WERI-Rb-1 (cell line): ENCODE results near the gene FAH.

ENCODE experiments used
- DNase-seq: peaks from one replicate; pipeline ENCODE4 v3.0.0-alpha.2; 2020
- H3K27ac ChIP-seq: fragments of 250-450 bp; sonication (Bioruptor Pico); 2 replicates; pipeline ENCODE4 v1.5.1; 2020; ENCODE audit warnings: mild to moderate bottlenecking, moderate library complexity
- H3K27me3 ChIP-seq: fragments of 250-450 bp; sonication (Bioruptor Pico); 2 replicates; pipeline ENCODE4 v1.5.1; 2021; ENCODE audit warnings: mild to moderate bottlenecking, low read depth, moderate library complexity; ENCODE audit not compliant: insufficient read depth, severe bottlenecking
- H3K36me3 ChIP-seq: fragments of 250-450 bp; sonication (Bioruptor Pico); 2 replicates; pipeline ENCODE4 v1.5.1; 2020; ENCODE audit warnings: mild to moderate bottlenecking, moderate library complexity
- H3K4me3 ChIP-seq: 2 replicates; pipeline ENCODE4 v1.5.1; 2011; ENCODE audit warnings: low read depth, mild to moderate bottlenecking, control low read depth, low read length
- H3K9me3 ChIP-seq: fragments of 250-450 bp; sonication (Bioruptor Pico); 2 replicates; pipeline ENCODE4 v1.5.1; 2021; ENCODE audit warnings: mild to moderate bottlenecking, moderate library complexity; ENCODE audit not compliant: severe bottlenecking
- TF ChIP-seq, protein P1 (sequence below): IDR thresholded peaks from 2 replicates; pipeline ENCODE4 v1.5.1; 2011; ENCODE audit warnings: low read depth, mild to moderate bottlenecking, control low read depth, inconsistent platforms, low read length

FAH gene

DNA sequence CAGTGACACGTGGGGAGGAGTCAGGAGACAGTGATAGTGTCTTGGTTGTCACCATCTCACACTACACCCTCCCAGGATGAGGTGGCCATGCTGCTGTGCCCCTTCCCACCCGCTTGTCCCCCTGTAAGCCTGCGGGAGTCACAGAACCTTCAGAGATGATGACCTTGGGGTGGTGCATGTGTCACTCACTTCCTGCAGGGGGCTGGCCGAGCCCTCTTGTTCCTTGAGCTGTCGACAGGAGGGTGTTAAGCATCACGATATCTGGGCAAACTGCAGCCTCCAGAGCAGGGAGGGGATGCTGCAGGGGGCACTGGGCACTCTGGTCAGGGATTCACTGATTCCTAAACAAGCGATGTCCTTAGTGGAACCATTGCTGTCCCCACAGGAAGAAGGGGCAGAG is 27.7 kb downstream of the FAH start:
- H3K4me3 ChIP-seq, result no peak overlapping the region
- H3K27ac ChIP-seq, result no peak overlapping the region
- no peaks in the 10 kb centered on the region for H3K36me3 ChIP-seq
- no peak for DNase-seq
- TF ChIP-seq, protein P1, sequence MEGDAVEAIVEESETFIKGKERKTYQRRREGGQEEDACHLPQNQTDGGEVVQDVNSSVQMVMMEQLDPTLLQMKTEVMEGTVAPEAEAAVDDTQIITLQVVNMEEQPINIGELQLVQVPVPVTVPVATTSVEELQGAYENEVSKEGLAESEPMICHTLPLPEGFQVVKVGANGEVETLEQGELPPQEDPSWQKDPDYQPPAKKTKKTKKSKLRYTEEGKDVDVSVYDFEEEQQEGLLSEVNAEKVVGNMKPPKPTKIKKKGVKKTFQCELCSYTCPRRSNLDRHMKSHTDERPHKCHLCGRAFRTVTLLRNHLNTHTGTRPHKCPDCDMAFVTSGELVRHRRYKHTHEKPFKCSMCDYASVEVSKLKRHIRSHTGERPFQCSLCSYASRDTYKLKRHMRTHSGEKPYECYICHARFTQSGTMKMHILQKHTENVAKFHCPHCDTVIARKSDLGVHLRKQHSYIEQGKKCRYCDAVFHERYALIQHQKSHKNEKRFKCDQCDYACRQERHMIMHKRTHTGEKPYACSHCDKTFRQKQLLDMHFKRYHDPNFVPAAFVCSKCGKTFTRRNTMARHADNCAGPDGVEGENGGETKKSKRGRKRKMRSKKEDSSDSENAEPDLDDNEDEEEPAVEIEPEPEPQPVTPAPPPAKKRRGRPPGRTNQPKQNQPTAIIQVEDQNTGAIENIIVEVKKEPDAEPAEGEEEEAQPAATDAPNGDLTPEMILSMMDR, result 0 out of 2 replicates have a peak, but pooled peaks have one; percentile 18
- H3K9me3 ChIP-seq, result no peaks in the 10 kb centered on the region
- no peaks in the 10 kb centered on the region for H3K27me3 ChIP-seq

DNA sequence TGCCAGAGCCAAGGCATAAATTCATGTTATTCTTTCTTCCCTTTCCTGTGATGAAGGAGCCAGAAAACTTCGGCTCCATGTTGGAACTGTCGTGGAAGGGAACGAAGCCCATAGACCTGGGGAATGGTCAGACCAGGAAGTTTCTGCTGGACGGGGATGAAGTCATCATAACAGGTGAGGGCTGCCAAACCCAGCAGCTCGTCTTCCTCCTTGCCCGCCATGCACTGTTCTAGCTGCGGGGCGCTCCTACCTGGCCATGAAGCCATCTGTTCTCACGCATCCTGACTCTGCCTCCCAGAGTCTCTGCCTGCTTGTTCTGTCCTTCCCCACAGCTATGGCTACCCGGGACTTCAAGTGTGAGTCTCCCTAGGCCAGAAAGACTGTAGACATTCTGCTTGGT is 28.2 kb downstream of the FAH start:
- H3K4me3 ChIP-seq, result no peak overlapping the region
- H3K36me3 ChIP-seq, result no peaks in the 10 kb centered on the region

GRCh38 chr15:80182611-80183261 is 29.9 kb downstream of the FAH start:
- Histone ChIP-seq H3K4me3 (no peak overlapping the region), H3K27ac (no peak overlapping the region), H3K9me3 (no peaks in the 10 kb centered on the region), H3K36me3 (no peaks in the 10 kb centered on the region; the same call in 1 of the 2 replicates), H3K27me3 (no peaks in the 10 kb centered on the region)
- no peak for DNase-seq
- TF ChIP-seq, protein P1, result no peak

More for the DNA sequence above, 28.2 kb downstream of the FAH start:
- Histone ChIP-seq H3K9me3 (no peaks in the 10 kb centered on the region), H3K27ac (no peak overlapping the region), H3K27me3 (no peaks in the 10 kb centered on the region)
- DNase-seq, result no peak
- TF ChIP-seq, protein P1, result no peak

DNA sequence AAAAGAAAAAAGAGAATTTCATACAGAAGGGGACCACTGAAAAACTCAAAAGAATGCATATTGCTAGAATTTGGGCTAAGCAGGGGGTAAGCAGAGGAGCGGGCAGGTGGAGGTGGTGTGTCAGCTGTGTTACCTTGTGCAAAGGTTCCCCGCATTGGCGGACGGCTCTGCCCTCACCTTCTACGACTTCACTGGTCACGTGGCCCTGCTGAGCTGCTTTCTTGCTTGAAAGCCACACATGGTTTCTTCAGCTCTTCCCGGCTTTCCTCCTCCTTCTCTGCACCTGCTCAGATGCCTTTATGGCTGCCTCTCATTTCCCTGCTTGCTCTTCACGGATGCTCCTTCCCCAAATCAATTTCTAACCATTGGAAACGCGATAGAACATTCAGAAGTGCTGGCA is 30.5 kb downstream of the FAH start:
- H3K9me3 ChIP-seq, result no peaks in the 10 kb centered on the region
- H3K36me3 ChIP-seq, result no peaks in the 10 kb centered on the region; the same call in 1 of the 2 replicates
- TF ChIP-seq, protein P1, result no peak
- no peak overlapping the region for H3K27ac ChIP-seq
- no peaks in the 10 kb centered on the region for H3K27me3 ChIP-seq
- no peak overlapping the region for H3K4me3 ChIP-seq
- no peak for DNase-seq

DNA sequence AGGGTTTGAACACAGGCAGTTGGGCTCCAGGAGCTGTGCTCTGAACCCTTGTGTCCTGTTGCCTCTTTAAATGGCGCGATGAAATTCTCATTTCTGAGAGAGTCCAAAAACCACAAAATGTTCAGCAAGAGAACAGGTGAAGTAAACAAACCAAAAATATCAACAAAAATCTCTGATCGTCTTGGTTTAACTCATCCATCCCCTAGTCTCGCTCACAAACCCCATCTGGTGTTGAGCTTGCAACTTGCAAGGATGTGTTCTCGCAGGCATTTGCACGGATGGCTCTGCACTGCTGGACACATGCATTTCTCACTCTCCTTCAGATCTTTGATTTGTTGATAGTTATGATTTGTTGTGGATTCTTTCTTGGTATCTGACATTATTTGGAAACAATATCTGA is 31.1 kb downstream of the FAH start:
- H3K4me3 ChIP-seq, result no peak overlapping the region
- no peak overlapping the region for H3K27ac ChIP-seq
- no peaks in the 10 kb centered on the region for H3K9me3 ChIP-seq
- no peaks in the 10 kb centered on the region for H3K27me3 ChIP-seq
- no peaks in the 10 kb centered on the region; the same call in 1 of the 2 replicates for H3K36me3 ChIP-seq
- DNase-seq, result no peak
- TF ChIP-seq, protein P1, result peak; percentile 36; the same call in 1 of the 2 replicates

DNA sequence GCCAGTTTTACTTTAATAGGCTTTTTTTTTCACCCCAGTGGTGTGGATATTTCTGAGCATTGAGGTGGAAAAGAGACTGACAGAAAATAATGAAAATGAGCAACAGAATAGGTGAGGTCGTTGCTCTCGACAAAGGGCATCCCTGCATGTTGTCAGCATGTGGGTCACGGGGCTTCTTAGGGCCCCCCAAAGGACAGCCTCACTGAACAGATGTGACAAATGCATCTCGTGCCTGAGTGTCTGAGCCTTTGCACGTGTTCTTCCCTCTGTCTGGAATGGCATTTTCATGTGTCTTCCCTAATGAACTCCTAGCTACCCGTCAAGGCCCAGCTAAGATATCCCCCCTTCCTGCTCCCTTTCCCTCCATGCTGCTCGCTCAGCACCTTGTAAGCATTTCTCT is 31.8 kb downstream of the FAH start:
- H3K27ac ChIP-seq, result no peak overlapping the region
- no peaks in the 10 kb centered on the region for H3K9me3 ChIP-seq
- H3K36me3 ChIP-seq, result no peaks in the 10 kb centered on the region; the same call in 1 of the 2 replicates
- H3K4me3 ChIP-seq, result no peak overlapping the region
- TF ChIP-seq, protein P1, result no peak
- no peaks in the 10 kb centered on the region for H3K27me3 ChIP-seq
- no peak for DNase-seq
